Suprapubic skin (tissue), 4 donors: Measurements from ENCODE around the gene RASSF8. TPM values are rescaled to one million over a fixed set of nuclear protein-coding genes. Genes with fewer than 3 reads are reported as not detected.

Experiments used
- DNase-seq, 2 donors: peaks; one replicate each; pipeline ENCODE4 v3.0.0-alpha.2; 2019; ENCODE audit warnings: low spot score in 2 of 2
- H3K27ac ChIP-seq: fragments of 200-600 bp; sonication (generic); one replicate; pipeline ENCODE4 v1.5.1; 2019
- H3K27me3 ChIP-seq: fragments of 200-600 bp; sonication (generic); one replicate; pipeline ENCODE4 v1.5.1; 2019
- H3K36me3 ChIP-seq: fragments of 200-600 bp; sonication (generic); one replicate; pipeline ENCODE4 v1.5.1; 2019
- H3K4me1 ChIP-seq: fragments of 200-600 bp; sonication (generic); one replicate; pipeline ENCODE4 v1.5.1; 2019
- H3K4me3 ChIP-seq: fragments of 200-600 bp; sonication (generic); one replicate; pipeline ENCODE4 v1.5.1; 2019; ENCODE audit warnings: mild to moderate bottlenecking
- H3K9me3 ChIP-seq: fragments of 200-600 bp; sonication (generic); one replicate; pipeline ENCODE4 v1.5.1; 2019
- EP300 ChIP-seq: sonication (generic); formaldehyde crosslinking; IDR thresholded peaks from one replicate; pipeline ENCODE4 v1.6.1; 2017; ENCODE audit warnings: antibody characterized with exemption
- POLR2A ChIP-seq, 2 donors: fragments of 450-650 bp; IDR thresholded peaks; one replicate each; pipeline ENCODE4 v1.6.1; 2017; ENCODE audit warnings: antibody characterized with exemption in 2 of 2, mild to moderate bottlenecking in 2 of 2, moderate library complexity in 2 of 2
- POLR2AphosphoS5 ChIP-seq, 3 donors: sonication (generic); formaldehyde crosslinking; IDR thresholded peaks; one replicate each; pipeline ENCODE4 v1.6.1; 2017; ENCODE audit warnings: antibody characterized with exemption in 3 of 3
- WGBS: methylation state at CpG from one replicate; pipeline ENCODE4 v1.1.5; 2018; 5-methylcytosine and 5-hydroxymethylcytosine counted together
- total RNA-seq, 4 donors: library from RNA; depleted of rRNA; stranded (reverse); fragments of >200 nt; gene quantifications; one replicate each; pipeline ENCODE4 v1.1.0, GENCODE V29; 2016
- TF ChIP-seq, protein P1 (sequence below), 2 donors: fragments of 200-600 bp in 1 of 2; fragments of 450-650 bp in 1 of 2; sonication (generic) in 1 of 2; IDR thresholded peaks; one replicate each; pipeline ENCODE4 v1.5.1; 2016 to 2019; ENCODE audit warnings: antibody characterized with exemption in 2 of 2, mild to moderate bottlenecking in 1 of 2, moderate library complexity in 1 of 2

The RASSF8 gene
- total RNA-seq, 4 donors from 2014 or later, result 5.4 to 14.2 (median 6.1) TPM

DNA sequence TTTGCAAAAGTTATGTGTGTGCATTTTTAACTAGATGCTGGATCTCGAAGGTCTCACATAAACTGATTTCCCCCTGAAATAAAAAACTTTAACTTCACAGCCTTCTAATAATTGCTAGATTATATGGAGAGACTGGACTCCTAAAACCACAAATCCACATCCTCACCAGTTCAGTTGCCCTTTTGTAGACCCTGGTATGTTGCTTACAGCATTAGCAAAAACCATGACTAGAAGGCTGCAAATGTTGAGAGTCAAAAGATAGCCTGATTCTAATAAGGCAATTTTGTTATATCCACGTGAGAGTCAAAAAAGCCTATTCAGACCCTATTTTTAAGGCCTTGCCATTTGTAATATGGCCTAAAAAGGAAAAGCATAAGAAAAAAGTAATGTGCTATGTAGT lies 37.4 kb downstream of the RASSF8 start:
- WGBS, result 87% methylated on average over 2 of the region's 2 CpGs
- Histone ChIP-seq H3K4me3 (no peak overlapping the region), H3K4me1 (peaks cover 8% of the 10 kb centered on the region), H3K27ac (no peak overlapping the region), H3K27me3 (no peaks in the 10 kb centered on the region), H3K9me3 (no peaks in the 10 kb centered on the region), H3K36me3 (no peaks in the 10 kb centered on the region)
- TF ChIP-seq POLR2A (IDR thresholded peaks at IDR 0.05) (no peak), POLR2AphosphoS5 (IDR thresholded peaks at IDR 0.05) (no peak), EP300 (no peak)
- TF ChIP-seq, protein P1, sequence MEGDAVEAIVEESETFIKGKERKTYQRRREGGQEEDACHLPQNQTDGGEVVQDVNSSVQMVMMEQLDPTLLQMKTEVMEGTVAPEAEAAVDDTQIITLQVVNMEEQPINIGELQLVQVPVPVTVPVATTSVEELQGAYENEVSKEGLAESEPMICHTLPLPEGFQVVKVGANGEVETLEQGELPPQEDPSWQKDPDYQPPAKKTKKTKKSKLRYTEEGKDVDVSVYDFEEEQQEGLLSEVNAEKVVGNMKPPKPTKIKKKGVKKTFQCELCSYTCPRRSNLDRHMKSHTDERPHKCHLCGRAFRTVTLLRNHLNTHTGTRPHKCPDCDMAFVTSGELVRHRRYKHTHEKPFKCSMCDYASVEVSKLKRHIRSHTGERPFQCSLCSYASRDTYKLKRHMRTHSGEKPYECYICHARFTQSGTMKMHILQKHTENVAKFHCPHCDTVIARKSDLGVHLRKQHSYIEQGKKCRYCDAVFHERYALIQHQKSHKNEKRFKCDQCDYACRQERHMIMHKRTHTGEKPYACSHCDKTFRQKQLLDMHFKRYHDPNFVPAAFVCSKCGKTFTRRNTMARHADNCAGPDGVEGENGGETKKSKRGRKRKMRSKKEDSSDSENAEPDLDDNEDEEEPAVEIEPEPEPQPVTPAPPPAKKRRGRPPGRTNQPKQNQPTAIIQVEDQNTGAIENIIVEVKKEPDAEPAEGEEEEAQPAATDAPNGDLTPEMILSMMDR (IDR thresholded peaks at IDR 0.05), result no peak
- no peak for DNase-seq

- H3K36me3 ChIP-seq, result no peaks in the 10 kb centered on the region
- no peaks in the 10 kb centered on the region for H3K9me3 ChIP-seq
- no peak overlapping the region for H3K4me3 ChIP-seq
- no peak overlapping the region for H3K27ac ChIP-seq
- TF ChIP-seq EP300, result no peak
- TF ChIP-seq POLR2AphosphoS5 (IDR thresholded peaks at IDR 0.05), result no peak
- no peak for TF ChIP-seq POLR2A (IDR thresholded peaks at IDR 0.05)
- TF ChIP-seq, protein P1 (IDR thresholded peaks at IDR 0.05), result no peak
- 88% methylated on average over 1 of the region's 1 CpG for WGBS
- no peak for DNase-seq
- no peaks in the 10 kb centered on the region for H3K27me3 ChIP-seq
- peaks cover 8% of the 10 kb centered on the region for H3K4me1 ChIP-seq
Measured at GRCh38 chr12:25996677-25997076, 38.2 kb downstream of the RASSF8 start.

DNA sequence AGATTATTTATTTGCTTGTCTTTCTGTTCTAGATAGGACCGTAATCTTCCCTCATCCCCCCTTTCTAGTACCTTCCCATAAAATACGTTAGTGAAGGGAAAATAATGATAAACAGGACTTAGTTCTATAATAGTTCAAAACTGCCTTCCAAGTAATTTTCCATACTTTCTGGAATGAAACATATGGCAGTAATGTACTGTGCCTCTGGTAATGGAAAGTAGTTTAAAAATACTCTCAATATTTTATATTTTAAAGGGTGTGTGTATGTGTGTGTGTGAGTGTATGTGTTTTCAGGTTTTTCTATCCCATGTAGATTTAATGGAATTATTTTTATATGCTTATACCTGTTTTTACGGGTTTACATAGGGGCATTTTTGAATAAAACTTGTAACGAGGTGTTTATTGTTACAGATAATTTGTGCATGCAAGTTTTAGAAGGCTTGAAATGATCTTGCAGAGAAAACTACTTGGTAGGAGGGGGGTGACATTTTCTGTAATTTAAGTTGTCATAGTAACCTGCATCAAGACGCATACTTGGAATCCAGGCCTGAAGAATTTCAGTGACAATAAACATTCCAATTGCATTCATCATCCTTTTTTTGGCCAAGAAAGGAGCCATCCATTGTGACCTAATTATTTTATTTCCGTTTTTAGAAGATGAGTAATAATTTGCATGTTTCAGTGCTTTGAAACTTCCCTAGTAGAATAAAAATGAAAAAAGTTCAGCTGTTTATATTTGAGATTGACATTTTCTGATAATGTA lies 38.9 kb downstream of the RASSF8 start:
- no peak for DNase-seq
- H3K27ac ChIP-seq, result no peak overlapping the region
- peaks cover 8% of the 10 kb centered on the region for H3K4me1 ChIP-seq
- no peaks in the 10 kb centered on the region for H3K9me3 ChIP-seq
- TF ChIP-seq POLR2A (IDR thresholded peaks at IDR 0.05) (no peak), POLR2AphosphoS5 (IDR thresholded peaks at IDR 0.05) (no peak), EP300 (no peak)
- TF ChIP-seq, protein P1 (IDR thresholded peaks at IDR 0.05), result no peak
- no peaks in the 10 kb centered on the region for H3K36me3 ChIP-seq
- no peak overlapping the region for H3K4me3 ChIP-seq
- H3K27me3 ChIP-seq, result no peaks in the 10 kb centered on the region
- 51% methylated on average over 6 of the region's 6 CpGs for WGBS

DNA sequence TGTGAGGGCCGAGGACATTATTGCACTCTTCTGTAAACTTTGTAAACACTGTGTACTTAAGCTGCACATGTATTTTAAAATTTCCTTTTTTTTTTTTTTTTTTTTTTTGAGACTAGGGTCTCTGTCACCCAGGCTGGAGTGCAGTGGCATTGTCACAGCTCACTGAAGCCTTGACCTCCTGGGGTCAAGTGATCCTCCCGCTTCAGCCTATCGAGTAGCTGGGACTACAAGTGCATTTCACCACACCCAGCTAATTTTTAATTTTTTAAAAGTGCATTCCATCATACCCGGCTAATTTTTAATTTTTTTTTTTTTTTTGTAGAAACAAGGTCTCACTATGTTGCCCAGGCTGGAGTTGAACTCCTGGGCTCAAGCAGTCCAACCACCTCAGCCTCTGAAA lies 42.4 kb downstream of the RASSF8 start:
- Histone ChIP-seq H3K9me3 (no peaks in the 10 kb centered on the region), H3K4me3 (no peak overlapping the region), H3K36me3 (no peaks in the 10 kb centered on the region), H3K4me1 (peaks cover 8% of the 10 kb centered on the region), H3K27ac (no peak overlapping the region), H3K27me3 (no peaks in the 10 kb centered on the region)
- DNase-seq, result no peak
- 91% methylated on average over 4 of the region's 4 CpGs for WGBS
- TF ChIP-seq POLR2AphosphoS5 (IDR thresholded peaks at IDR 0.05) (no peak), POLR2A (IDR thresholded peaks at IDR 0.05) (no peak), EP300 (no peak)
- TF ChIP-seq, protein P1 (IDR thresholded peaks at IDR 0.05), result no peak

DNA sequence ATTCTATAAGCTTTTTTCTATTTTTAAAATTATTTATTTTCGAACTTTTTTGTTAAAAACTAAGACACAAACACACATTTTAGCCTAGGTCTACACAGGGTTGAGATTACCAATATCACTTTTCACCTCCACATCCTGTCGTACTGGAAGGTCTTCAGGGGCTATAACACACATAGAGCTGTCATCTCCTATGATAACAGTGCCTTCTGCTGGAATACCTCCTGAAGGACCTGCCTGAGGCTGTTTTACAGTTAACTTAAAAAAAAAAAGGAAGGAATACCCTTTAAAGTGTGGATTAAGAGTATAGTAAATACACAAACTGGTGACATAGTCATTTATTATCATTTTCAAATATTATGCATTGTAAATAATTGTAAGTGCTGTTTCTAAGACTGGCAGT lies 43.0 kb downstream of the RASSF8 start:
- 82% methylated on average over 2 of the region's 2 CpGs for WGBS

More for the DNA sequence above, 43.0 kb downstream of the RASSF8 start:
- peaks cover 8% of the 10 kb centered on the region for H3K4me1 ChIP-seq
- H3K36me3 ChIP-seq, result no peaks in the 10 kb centered on the region
- no peaks in the 10 kb centered on the region for H3K27me3 ChIP-seq
- H3K27ac ChIP-seq, result no peak overlapping the region
- H3K4me3 ChIP-seq, result no peak overlapping the region
- TF ChIP-seq POLR2AphosphoS5 (IDR thresholded peaks at IDR 0.05), result no peak
- TF ChIP-seq, protein P1 (IDR thresholded peaks at IDR 0.05), result no peak
- TF ChIP-seq POLR2A (IDR thresholded peaks at IDR 0.05), result no peak
- no peak for TF ChIP-seq EP300
- H3K9me3 ChIP-seq, result no peaks in the 10 kb centered on the region
- DNase-seq, result no peak
